ENCODE measurements around the gene CFAP20DC. TPM values are rescaled to one million over a fixed set of nuclear protein-coding genes. Genes with fewer than 3 reads are reported as not detected.

CFAP20DC gene
- total RNA-seq, 1 experiment from 2014 or later, result 2.9 TPM

DNA sequence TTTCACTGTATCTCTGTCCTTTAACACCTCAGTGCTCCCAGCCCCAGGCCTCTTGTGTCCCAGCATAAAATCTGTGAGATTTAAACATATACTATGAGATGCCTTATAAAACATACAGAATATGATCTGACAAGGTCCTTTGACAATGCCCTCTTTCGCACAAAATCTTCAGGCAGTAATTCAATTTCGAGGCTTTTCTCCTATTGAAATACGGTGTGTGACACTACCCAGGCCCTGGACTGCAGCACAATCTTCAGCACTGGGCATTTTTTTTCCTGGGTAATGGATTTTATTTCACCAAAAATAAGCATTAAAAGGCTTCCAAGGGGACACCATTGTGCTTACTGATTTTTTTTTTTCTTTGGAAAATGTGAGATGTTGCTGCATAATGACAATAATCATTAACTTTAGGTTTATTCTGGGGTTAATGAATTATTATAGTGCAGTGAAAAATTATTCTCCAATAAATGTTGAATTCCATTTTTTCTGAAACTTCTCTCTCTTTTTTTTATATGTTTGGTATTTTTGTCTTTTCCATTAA, 342.4 kb downstream of the CFAP20DC start:
- Histone ChIP-seq H3K9me3 (ENCODE audit: control insufficient read depth in 1 of 2, insufficient read depth in 1 of 2, low read depth in 1 of 2, low read length in 2 of 2) (no peaks in the 10 kb centered on the region), H3K9ac (ENCODE audit: low read length) (no peak overlapping the region), H4K20me1 (ENCODE audit: insufficient read depth) (no peaks in the 10 kb centered on the region), H3K79me2 (ENCODE audit: insufficient read depth, low read length) (no peaks in the 10 kb centered on the region), H2AFZ (ENCODE audit: low read depth, low read length, poor library complexity, severe bottlenecking) (no peak overlapping the region), H3K4me2 (ENCODE audit: low read length) (no peak overlapping the region), H3K27me3 (ENCODE audit: insufficient read depth, low read length) (no peaks in the 10 kb centered on the region), H3K9me2 (ENCODE audit: insufficient read depth) (no peaks in the 10 kb centered on the region), H3K4me1 (ENCODE audit: control insufficient read depth in 1 of 2, insufficient read depth in 2 of 2, low read length in 2 of 2) (no peaks in the 10 kb centered on the region), H3K36me3 (ENCODE audit: control insufficient read depth in 1 of 2, insufficient read depth in 2 of 2, low read length in 2 of 2) (no peaks in the 10 kb centered on the region), H3K27ac (ENCODE audit: low read depth, low read length) (no peak overlapping the region), H3K4me3 (replicated peaks in 1 of 2; ENCODE audit: low read depth in 1 of 2, low read length in 2 of 2) (no peak overlapping the region)
- intact Hi-C loops (cut with micrococcal nuclease), result no loop called here
- DNase-seq (ENCODE audit: low read depth, low spot score) (no peak), ATAC-seq (no peak)
- ChIA-PET RAD21 (ENCODE audit: low non-redundant PET in 1 of 2, low total read pairs in 2 of 2, uncharacterized antibody in 2 of 2, unreplicated experiment in 2 of 2) (no interaction called here), POLR2A (no interaction called here), CTCF (no interaction called here)
- BruUV-seq (replicated peaks), result no TSS peak
- TF ChIP-seq FOSL1 (IDR thresholded peaks at IDR 0.05; ENCODE audit: low read depth), result no peak

DNA sequence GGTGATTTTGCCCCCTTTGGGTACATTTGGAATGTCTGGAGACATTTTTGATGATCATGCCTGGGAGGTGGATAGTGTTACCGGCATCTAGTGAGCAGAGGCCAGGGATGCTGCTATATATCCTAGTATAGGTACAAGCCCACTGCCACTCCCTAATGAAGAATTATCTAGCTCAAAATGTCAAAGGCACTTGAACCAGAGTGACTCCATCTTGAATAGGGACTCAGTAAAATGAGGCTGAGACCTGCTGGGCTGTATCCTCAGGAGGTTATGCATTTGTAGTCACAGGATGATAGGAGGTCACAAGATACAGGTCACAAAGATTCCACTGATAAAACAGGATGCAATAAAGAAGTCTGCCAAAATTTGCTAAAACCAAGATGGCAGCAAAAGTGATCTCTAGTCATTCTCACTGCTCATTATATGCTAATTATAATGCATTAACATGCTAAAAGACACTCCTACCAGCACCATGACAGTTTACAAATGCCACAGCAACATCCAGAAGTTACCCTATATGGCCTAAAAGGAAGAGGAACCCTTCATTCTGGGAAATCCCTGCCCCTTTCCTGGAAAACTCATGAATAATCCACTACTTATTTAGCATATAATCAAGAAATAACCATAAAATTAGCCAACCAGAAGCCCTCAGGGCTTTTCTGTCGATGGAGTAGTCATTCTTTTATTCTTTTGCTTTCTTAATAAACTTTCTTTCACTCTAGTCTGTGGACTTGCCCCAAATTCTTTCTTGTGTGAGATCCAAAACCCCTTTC, 343.2 kb downstream of the CFAP20DC start:
- POLR2A ChIA-PET, result no interaction called here
- H3K9me2 ChIP-seq (ENCODE audit: insufficient read depth), result no peaks in the 10 kb centered on the region

More for the DNA sequence above, 343.2 kb downstream of the CFAP20DC start:
- H3K36me3 ChIP-seq (ENCODE audit: control insufficient read depth in 1 of 2, insufficient read depth in 2 of 2, low read length in 2 of 2), result no peaks in the 10 kb centered on the region
- no peaks in the 10 kb centered on the region for H3K79me2 ChIP-seq (ENCODE audit: insufficient read depth, low read length)
- intact Hi-C loops (cut with micrococcal nuclease), result no loop called here
- no peak for DNase-seq (ENCODE audit: low read depth, low spot score)
- no TSS peak for BruUV-seq (replicated peaks)
- H3K4me3 ChIP-seq (replicated peaks in 1 of 2; ENCODE audit: low read depth in 1 of 2, low read length in 2 of 2), result no peak overlapping the region
- ChIA-PET CTCF (no interaction called here), RAD21 (ENCODE audit: low non-redundant PET in 1 of 2, low total read pairs in 2 of 2, uncharacterized antibody in 2 of 2, unreplicated experiment in 2 of 2) (no interaction called here)
- no peak overlapping the region for H3K9ac ChIP-seq (ENCODE audit: low read length)
- H3K4me2 ChIP-seq (ENCODE audit: low read length), result no peak overlapping the region
- TF ChIP-seq SIN3A (IDR thresholded peaks at IDR 0.05; ENCODE audit: low read depth) (no peak), ZNF274 (IDR thresholded peaks at IDR 0.05; ENCODE audit: low read depth, low read length) (no peak), EGR1 (IDR thresholded peaks at IDR 0.05; ENCODE audit: low read depth) (no peak), YY1 (IDR thresholded peaks at IDR 0.05; ENCODE audit: extremely low read depth, insufficient replicate concordance, low read depth, low read length) (no peak)
- TF ChIP-seq, protein P1, sequence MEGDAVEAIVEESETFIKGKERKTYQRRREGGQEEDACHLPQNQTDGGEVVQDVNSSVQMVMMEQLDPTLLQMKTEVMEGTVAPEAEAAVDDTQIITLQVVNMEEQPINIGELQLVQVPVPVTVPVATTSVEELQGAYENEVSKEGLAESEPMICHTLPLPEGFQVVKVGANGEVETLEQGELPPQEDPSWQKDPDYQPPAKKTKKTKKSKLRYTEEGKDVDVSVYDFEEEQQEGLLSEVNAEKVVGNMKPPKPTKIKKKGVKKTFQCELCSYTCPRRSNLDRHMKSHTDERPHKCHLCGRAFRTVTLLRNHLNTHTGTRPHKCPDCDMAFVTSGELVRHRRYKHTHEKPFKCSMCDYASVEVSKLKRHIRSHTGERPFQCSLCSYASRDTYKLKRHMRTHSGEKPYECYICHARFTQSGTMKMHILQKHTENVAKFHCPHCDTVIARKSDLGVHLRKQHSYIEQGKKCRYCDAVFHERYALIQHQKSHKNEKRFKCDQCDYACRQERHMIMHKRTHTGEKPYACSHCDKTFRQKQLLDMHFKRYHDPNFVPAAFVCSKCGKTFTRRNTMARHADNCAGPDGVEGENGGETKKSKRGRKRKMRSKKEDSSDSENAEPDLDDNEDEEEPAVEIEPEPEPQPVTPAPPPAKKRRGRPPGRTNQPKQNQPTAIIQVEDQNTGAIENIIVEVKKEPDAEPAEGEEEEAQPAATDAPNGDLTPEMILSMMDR (IDR thresholded peaks at IDR 0.05 in 2 of 3, conservative IDR thresholded peaks at IDR 0.05 in 1 of 3; ENCODE audit: borderline replicate concordance in 1 of 3, insufficient read depth in 1 of 3, low read depth in 2 of 3, low read length in 2 of 3), result no peak
- H3K9me3 ChIP-seq (ENCODE audit: control insufficient read depth in 1 of 2, insufficient read depth in 1 of 2, low read depth in 1 of 2, low read length in 2 of 2), result no peaks in the 10 kb centered on the region
- H2AFZ ChIP-seq (ENCODE audit: low read depth, low read length, poor library complexity, severe bottlenecking), result no peak overlapping the region
- H4K20me1 ChIP-seq (ENCODE audit: insufficient read depth), result no peaks in the 10 kb centered on the region
- no peaks in the 10 kb centered on the region for H3K27me3 ChIP-seq (ENCODE audit: insufficient read depth, low read length)
- no peak overlapping the region for H3K27ac ChIP-seq (ENCODE audit: low read depth, low read length)
- ATAC-seq, result no peak
- no peaks in the 10 kb centered on the region for H3K4me1 ChIP-seq (ENCODE audit: control insufficient read depth in 1 of 2, insufficient read depth in 2 of 2, low read length in 2 of 2)

Measured in HCT116 (cell line).